ENCODE data around the gene ATMIN. TPM values are rescaled to one million over a fixed set of nuclear protein-coding genes. Genes with fewer than 3 reads are reported as not detected.

ATMIN gene
- total and polyA plus RNA-seq, 2 of the 13 experiments (the other 11 are each of a cell fraction or from before 2014, with no cell fraction given), result 34.6 to 60.4 TPM

DNA sequence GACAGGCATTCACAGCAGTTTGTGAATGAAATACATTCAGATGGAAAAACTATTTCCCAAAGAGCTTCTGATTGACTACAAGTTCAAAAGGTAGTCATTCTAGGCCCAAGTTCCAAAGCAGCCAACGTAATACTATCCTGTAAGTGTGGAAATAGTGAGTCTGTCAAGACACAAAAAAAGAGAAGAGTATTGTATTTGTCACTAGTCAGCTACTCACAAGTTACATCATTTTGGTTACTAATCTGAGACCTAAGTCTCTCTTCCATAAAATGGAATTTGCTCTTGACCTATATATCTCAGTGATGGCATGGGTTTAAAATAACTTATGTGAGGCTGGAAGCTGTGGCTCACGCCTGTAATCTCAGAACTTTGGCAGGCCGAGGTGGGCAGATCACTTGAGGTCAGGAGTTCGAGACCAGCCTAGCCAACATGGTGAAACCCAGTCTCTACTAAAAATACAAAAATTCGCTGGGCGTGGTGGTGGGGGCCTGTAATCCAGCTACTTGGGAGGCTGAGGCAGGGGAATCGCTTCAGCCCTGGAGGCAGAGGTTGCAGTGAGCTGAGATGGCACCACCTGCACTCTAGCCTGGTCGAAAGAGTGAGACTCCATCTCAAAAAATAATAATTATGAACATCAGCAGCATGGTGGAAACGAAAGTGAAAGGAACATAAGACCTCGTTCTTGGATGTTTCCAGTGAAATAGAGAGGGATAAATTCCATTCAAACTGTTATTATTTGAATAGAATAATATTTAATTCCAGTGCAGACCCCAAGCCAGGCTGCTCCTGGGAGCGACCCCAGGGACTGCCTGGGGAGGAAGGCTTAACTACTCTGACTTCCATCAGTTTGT is 31.8 kb upstream of the ATMIN start:
- no peaks in the 10 kb centered on the region; a peak in 1 of 5 replicates for H3K27me3 ChIP-seq (ENCODE audit: control insufficient read depth in 1 of 2, insufficient read depth in 2 of 2, low read length in 2 of 2)
- BruUV-seq (replicated peaks), result no TSS peak
- DNase-seq (ENCODE audit: low spot score), result no peak
- H3K79me2 ChIP-seq (ENCODE audit: insufficient read depth, low read length), result peaks cover 83% of the 10 kb centered on the region
- WGBS (ENCODE audit: low lambda C conversion rate), result 80% methylated on average over 11 of the region's 11 CpGs
- H3K4me2 ChIP-seq (ENCODE audit: low read depth, low read length), result peak overlapping the region; percentile 100
- no peak for TF ChIP-seq ZNF143 (CRISPR knock-in tag; IDR thresholded peaks at IDR 0.05)
- TF ChIP-seq ATAD3A (CRISPR knock-in tag; IDR thresholded peaks at IDR 0.05), result no peak
- TF ChIP-seq SKI (IDR thresholded peaks at IDR 0.05; ENCODE audit: partially characterized antibody), result peak; percentile 11
- no peaks in the 10 kb centered on the region for H3K36me3 ChIP-seq (replicated peaks in 1 of 2; ENCODE audit: control insufficient read depth in 1 of 2, insufficient read depth in 2 of 2, low read length in 2 of 2)
- H4K20me1 ChIP-seq (ENCODE audit: insufficient read depth, low read length), result peaks cover 17% of the 10 kb centered on the region
- intact Hi-C loops (cut with micrococcal nuclease; ENCODE audit: unreplicated experiment) (loop anchor here (1.0 kb wide), 1 partner anchor 31 kb away; the partner anchor contains the start of gene ATMIN), in situ Hi-C loops (cut with HindIII; ENCODE audit: extremely low pct_ligation_motif_present, low pct_unique_long_range_greater_than_20kb) (no loop called here)
- POLR2A ChIA-PET, result interaction anchor here (1.5 kb wide), 1 partner anchor 11 kb away, joined by 5 read pairs; no protein-coding TSS in a partner anchor
- no peak for FAIRE-seq
- CTCF ChIA-PET (ENCODE audit: low intra/inter-chr PET ratio, low total read pairs), result interaction anchor here (1.4 to 5.1 kb wide), 2 partner anchors 28 to 32 kb away, joined by 6 to 26 read pairs; partner anchors contain the start of gene ATMIN
- no peak for ATAC-seq
- H3K27ac ChIP-seq (ENCODE audit: extremely low read length, insufficient read depth, low read length), result no peak overlapping the region
- no peaks in the 10 kb centered on the region; the same call in 1 of the 2 replicates for H3K9me3 ChIP-seq (ENCODE audit: low read length)
- H2AFZ ChIP-seq (ENCODE audit: low read length), result no peak overlapping the region
- peaks cover 55% of the 10 kb centered on the region for H3K4me1 ChIP-seq (ENCODE audit: insufficient read depth, low read length)
- H3K4me3 ChIP-seq (replicated peaks in 1 of 3; ENCODE audit: insufficient read depth in 1 of 3, low read depth in 2 of 3, low read length in 3 of 3), result peak overlapping the region in 2 of 3 experiments; percentile 90 to 99; a peak in 3 of 6 replicates
- H3K9ac ChIP-seq (ENCODE audit: insufficient read depth, low read depth, low read length), result peak overlapping the region; percentile 99; the same call in 1 of the 2 replicates

DNA sequence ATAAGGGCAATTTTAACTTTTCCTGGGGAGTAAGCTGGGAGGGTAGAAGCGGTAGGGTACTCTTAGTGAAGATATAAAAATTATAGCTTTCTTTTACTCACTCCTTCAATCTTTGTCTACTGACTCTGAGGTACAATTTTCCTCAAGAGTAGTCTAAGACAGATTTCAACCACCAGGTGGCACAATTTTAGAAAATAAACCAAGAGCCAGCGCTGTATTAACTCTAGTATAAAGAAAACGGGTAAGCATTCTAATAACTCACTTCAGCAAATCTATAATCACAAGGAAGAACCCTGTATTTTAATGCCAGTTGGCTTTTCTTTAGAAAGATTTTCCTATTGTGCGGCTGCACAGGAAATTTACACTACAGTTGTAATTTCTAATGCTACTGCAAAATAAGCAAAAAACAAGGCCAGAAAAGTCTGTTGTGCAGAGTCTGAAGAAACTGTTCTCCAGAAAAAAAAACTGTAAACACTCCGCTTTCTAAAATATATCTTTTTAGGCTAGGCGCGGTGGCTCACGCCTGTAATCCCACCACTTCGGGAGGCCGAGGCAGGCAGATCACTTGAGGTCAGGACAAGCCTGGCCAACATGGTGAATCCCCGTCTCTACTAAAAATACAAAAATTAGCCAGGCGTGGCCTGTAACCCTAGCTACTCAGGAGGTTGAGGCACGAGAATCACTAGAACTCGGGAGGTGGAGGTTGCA is 30.8 kb upstream of the ATMIN start:
- no TSS peak for BruUV-seq (replicated peaks)
- CTCF ChIA-PET (ENCODE audit: low intra/inter-chr PET ratio, low total read pairs), result interaction anchor here (1.4 to 5.1 kb wide), 2 partner anchors 29 to 31 kb away, joined by 6 to 26 read pairs; partner anchors contain the start of gene ATMIN
- DNase-seq (ENCODE audit: low spot score) (peak; percentile 65), FAIRE-seq (no peak), ATAC-seq (no peak)
- Histone ChIP-seq H2AFZ (ENCODE audit: low read length) (no peak overlapping the region), H4K20me1 (ENCODE audit: insufficient read depth, low read length) (peaks cover 17% of the 10 kb centered on the region), H3K9me3 (ENCODE audit: low read length) (no peaks in the 10 kb centered on the region), H3K4me1 (ENCODE audit: insufficient read depth, low read length) (peaks cover 50% of the 10 kb centered on the region), H3K4me2 (ENCODE audit: low read depth, low read length) (peak overlapping the region; percentile 100), H3K36me3 (replicated peaks in 1 of 2; ENCODE audit: control insufficient read depth in 1 of 2, insufficient read depth in 2 of 2, low read length in 2 of 2) (no peaks in the 10 kb centered on the region), H3K79me2 (ENCODE audit: insufficient read depth, low read length) (peaks cover 83% of the 10 kb centered on the region), H3K9ac (ENCODE audit: insufficient read depth, low read depth, low read length) (peak overlapping the region; percentile 99), H3K27me3 (ENCODE audit: control insufficient read depth in 1 of 2, insufficient read depth in 2 of 2, low read length in 2 of 2) (no peaks in the 10 kb centered on the region; a peak in 1 of 5 replicates), H3K4me3 (replicated peaks in 1 of 3; ENCODE audit: insufficient read depth in 1 of 3, low read depth in 2 of 3, low read length in 3 of 3) (peak overlapping the region; percentile 90 to 99 (median 90)), H3K27ac (ENCODE audit: extremely low read length, insufficient read depth, low read length) (peak overlapping the region; percentile 47)
- intact Hi-C loops (cut with micrococcal nuclease; ENCODE audit: unreplicated experiment), result loop anchor here (1.0 to 5.0 kb wide), 2 partner anchors 31 to 93 kb away; partner anchors contain the start of genes ATMIN and GCSH
- in situ Hi-C loops (cut with HindIII; ENCODE audit: extremely low pct_ligation_motif_present, low pct_unique_long_range_greater_than_20kb), result no loop called here
- 2% methylated on average over 14 of the region's 14 CpGs for WGBS (ENCODE audit: low lambda C conversion rate)
- POLR2A ChIA-PET, result interaction anchor here (0.7 to 1.5 kb wide), 2 partner anchors 8 to 12 kb away, joined by 3 to 5 read pairs; no protein-coding TSS in a partner anchor
- TF ChIP-seq ZNF3 (CRISPR knock-in tag; IDR thresholded peaks at IDR 0.05) (no peak), U2AF1 (optimal IDR thresholded peaks at IDR 0.05; ENCODE audit: low read depth, low read length) (no peak), U2AF2 (IDR thresholded peaks at IDR 0.05; ENCODE audit: low read depth, low read length) (no peak), SAP130 (CRISPR knock-in tag; IDR thresholded peaks at IDR 0.05; ENCODE audit: low read depth) (peak; percentile 47), RELA (CRISPR knock-in tag; IDR thresholded peaks at IDR 0.05) (no peak), KLF6 (CRISPR knock-in tag; IDR thresholded peaks at IDR 0.05) (no peak), STAG1 (CRISPR knock-in tag; IDR thresholded peaks at IDR 0.05) (peak; percentile 20; the same call in 1 of the 2 replicates), RXRB (CRISPR knock-in tag; IDR thresholded peaks at IDR 0.05; ENCODE audit: borderline replicate concordance) (0 out of 2 replicates have a peak, but pooled peaks have one; percentile 12)
- TF ChIP-seq, protein P1, sequence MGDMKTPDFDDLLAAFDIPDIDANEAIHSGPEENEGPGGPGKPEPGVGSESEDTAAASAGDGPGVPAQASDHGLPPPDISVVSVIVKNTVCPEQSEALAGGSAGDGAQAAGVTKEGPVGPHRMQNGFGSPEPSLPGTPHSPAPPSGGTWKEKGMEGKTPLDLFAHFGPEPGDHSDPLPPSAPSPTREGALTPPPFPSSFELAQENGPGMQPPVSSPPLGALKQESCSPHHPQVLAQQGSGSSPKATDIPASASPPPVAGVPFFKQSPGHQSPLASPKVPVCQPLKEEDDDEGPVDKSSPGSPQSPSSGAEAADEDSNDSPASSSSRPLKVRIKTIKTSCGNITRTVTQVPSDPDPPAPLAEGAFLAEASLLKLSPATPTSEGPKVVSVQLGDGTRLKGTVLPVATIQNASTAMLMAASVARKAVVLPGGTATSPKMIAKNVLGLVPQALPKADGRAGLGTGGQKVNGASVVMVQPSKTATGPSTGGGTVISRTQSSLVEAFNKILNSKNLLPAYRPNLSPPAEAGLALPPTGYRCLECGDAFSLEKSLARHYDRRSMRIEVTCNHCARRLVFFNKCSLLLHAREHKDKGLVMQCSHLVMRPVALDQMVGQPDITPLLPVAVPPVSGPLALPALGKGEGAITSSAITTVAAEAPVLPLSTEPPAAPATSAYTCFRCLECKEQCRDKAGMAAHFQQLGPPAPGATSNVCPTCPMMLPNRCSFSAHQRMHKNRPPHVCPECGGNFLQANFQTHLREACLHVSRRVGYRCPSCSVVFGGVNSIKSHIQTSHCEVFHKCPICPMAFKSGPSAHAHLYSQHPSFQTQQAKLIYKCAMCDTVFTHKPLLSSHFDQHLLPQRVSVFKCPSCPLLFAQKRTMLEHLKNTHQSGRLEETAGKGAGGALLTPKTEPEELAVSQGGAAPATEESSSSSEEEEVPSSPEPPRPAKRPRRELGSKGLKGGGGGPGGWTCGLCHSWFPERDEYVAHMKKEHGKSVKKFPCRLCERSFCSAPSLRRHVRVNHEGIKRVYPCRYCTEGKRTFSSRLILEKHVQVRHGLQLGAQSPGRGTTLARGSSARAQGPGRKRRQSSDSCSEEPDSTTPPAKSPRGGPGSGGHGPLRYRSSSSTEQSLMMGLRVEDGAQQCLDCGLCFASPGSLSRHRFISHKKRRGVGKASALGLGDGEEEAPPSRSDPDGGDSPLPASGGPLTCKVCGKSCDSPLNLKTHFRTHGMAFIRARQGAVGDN (CRISPR knock-in tag; IDR thresholded peaks at IDR 0.05), result peak; percentile 21; the same call in 1 of the 2 replicates
